HG03439 (cell line): ENCODE results near the gene TBC1D12.
A peak's percentile ranks its signal among the peaks of the same experiment; 100 is the strongest.
"Not testable (repeated sequence)": the region's sequence is repeated elsewhere in the genome, so short reads cannot be mapped to it uniquely, and the experiment has no call there.

Experiments used
- ATAC-seq: cut with Tn5 transposase; IDR thresholded peaks from one replicate; pipeline ENCODE4 v1.9.1; 2021; ENCODE audit warnings: mild to moderate bottlenecking, moderate library complexity; ENCODE audit not compliant: unreplicated experiment

TBC1D12 gene

GRCh38 chr10:94533027-94533426 lies 130.7 kb downstream of the TBC1D12 start:
- ATAC-seq = no peak

- ATAC-seq = not testable (repeated sequence)
Observed at GRCh38 chr10:94542282-94542681, 139.9 kb downstream of the TBC1D12 start.

GRCh38 chr10:94545391-94546048 lies 143.2 kb downstream of the TBC1D12 start, which contains the start of gene HELLS:
Gene HELLS (plus strand): TSS chr10:94545788. CDS start chr10:94545922, 134 bp downstream.
- peak; percentile 78 for ATAC-seq

GRCh38 chr10:94546049-94546900 lies 143.9 kb downstream of the TBC1D12 start:
- peak; percentile 17 for ATAC-seq

GRCh38 chr10:94546901-94547185 lies 144.5 kb downstream of the TBC1D12 start:
- no peak for ATAC-seq

GRCh38 chr10:94549221-94549620 lies 146.9 kb downstream of the TBC1D12 start:
- no peak for ATAC-seq

GRCh38 chr10:94567714-94568307 lies 165.5 kb downstream of the TBC1D12 start:
- ATAC-seq = not testable (repeated sequence)

GRCh38 chr10:94571081-94571480 lies 168.7 kb downstream of the TBC1D12 start:
- ATAC-seq = no peak

GRCh38 chr10:94571528-94571927 lies 169.2 kb downstream of the TBC1D12 start:
- no peak for ATAC-seq

- ATAC-seq = no peak
Observed at GRCh38 chr10:94578790-94579189, 176.4 kb downstream of the TBC1D12 start.

- ATAC-seq = no peak
Observed at GRCh38 chr10:94583124-94583523, 180.8 kb downstream of the TBC1D12 start.
